PC-3 (cell line): Measurements from ENCODE around the gene DSG2.

Experiments
- EZH2phosphoT487 ChIP-seq: fragments of 300-600 bp; sonication (generic); IDR thresholded peaks from 2 replicates; pipeline ENCODE4 v1.6.1; 2018; ENCODE audit warnings: mild to moderate bottlenecking, antibody characterized with exemption, low read length, borderline replicate concordance
- TF ChIP-seq, protein P1 (sequence below): fragments of 300-600 bp; sonication (generic); conservative IDR thresholded peaks from 2 replicates; pipeline ENCODE4 v1.5.1; 2017; ENCODE audit warnings: antibody characterized with exemption, low read depth, mild to moderate bottlenecking, low read length

DNA sequence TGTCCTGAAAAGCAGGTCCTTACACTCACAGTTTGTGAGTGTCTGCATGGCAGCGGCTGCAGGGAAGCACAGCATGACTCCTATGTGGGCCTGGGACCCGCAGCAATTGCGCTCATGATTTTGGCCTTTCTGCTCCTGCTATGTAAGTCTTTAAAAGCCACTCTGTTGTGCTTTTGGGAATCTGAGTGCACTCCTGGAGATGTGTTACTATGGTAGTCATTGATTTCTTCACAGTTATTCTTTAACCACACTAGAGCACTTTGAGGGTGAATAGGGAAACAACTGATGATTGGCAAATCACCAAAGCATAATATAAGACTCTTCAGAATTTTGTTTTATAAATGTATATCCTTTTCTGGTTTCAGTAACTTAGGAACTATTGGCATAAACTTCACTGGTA is 40.9 kb downstream of the DSG2 start:
- TF ChIP-seq, protein P1, sequence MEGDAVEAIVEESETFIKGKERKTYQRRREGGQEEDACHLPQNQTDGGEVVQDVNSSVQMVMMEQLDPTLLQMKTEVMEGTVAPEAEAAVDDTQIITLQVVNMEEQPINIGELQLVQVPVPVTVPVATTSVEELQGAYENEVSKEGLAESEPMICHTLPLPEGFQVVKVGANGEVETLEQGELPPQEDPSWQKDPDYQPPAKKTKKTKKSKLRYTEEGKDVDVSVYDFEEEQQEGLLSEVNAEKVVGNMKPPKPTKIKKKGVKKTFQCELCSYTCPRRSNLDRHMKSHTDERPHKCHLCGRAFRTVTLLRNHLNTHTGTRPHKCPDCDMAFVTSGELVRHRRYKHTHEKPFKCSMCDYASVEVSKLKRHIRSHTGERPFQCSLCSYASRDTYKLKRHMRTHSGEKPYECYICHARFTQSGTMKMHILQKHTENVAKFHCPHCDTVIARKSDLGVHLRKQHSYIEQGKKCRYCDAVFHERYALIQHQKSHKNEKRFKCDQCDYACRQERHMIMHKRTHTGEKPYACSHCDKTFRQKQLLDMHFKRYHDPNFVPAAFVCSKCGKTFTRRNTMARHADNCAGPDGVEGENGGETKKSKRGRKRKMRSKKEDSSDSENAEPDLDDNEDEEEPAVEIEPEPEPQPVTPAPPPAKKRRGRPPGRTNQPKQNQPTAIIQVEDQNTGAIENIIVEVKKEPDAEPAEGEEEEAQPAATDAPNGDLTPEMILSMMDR: no peak
- TF ChIP-seq EZH2phosphoT487: no peak
